AG09309 (cell line): ENCODE data around the gene SULT1A1.
"Not testable (repeated sequence)": the region's sequence is repeated elsewhere in the genome, so short reads cannot be mapped to it uniquely, and the experiment has no call there.

Experiments used
- DNase-seq: peaks from one replicate; pipeline ENCODE4 v3.0.0-alpha.2; 2010; ENCODE audit warnings: low read depth
- H3K4me3 ChIP-seq: 2 replicates; pipeline ENCODE4 v1.5.1; 2011; ENCODE audit warnings: mild to moderate bottlenecking, low read depth, low read length, moderate library complexity; ENCODE audit not compliant: control insufficient read depth
- TF ChIP-seq, protein P1 (sequence below): IDR thresholded peaks from 2 replicates; pipeline ENCODE4 v1.5.1; 2011; ENCODE audit warnings: mild to moderate bottlenecking, low read depth, low read length, inconsistent platforms; ENCODE audit not compliant: insufficient read depth, control insufficient read depth; ENCODE audit errors: missing control alignments

Gene SULT1A1

DNA sequence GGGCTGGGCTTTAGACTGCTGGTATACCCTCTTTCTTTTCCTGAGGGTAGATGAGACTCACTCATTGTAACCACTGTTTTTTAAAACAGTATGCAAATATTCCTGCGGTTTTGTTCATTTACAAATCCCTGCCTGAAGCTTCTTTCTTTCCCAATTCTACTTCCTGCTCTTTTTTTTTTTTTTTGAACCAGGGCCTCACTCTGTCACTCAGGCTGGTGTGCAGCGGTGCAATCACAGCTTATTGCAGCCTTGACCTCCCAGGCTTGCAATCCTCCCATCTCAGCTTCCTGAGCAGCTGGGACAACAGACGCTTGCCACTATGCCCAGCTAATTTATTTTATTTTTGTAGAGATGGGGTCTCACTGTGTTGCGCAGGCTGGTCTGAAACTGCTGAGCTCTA, 8.0 kb upstream of the SULT1A1 start:
- H3K4me3 ChIP-seq: no peak overlapping the region
- no peak for DNase-seq
- TF ChIP-seq, protein P1, sequence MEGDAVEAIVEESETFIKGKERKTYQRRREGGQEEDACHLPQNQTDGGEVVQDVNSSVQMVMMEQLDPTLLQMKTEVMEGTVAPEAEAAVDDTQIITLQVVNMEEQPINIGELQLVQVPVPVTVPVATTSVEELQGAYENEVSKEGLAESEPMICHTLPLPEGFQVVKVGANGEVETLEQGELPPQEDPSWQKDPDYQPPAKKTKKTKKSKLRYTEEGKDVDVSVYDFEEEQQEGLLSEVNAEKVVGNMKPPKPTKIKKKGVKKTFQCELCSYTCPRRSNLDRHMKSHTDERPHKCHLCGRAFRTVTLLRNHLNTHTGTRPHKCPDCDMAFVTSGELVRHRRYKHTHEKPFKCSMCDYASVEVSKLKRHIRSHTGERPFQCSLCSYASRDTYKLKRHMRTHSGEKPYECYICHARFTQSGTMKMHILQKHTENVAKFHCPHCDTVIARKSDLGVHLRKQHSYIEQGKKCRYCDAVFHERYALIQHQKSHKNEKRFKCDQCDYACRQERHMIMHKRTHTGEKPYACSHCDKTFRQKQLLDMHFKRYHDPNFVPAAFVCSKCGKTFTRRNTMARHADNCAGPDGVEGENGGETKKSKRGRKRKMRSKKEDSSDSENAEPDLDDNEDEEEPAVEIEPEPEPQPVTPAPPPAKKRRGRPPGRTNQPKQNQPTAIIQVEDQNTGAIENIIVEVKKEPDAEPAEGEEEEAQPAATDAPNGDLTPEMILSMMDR: no peak

DNA sequence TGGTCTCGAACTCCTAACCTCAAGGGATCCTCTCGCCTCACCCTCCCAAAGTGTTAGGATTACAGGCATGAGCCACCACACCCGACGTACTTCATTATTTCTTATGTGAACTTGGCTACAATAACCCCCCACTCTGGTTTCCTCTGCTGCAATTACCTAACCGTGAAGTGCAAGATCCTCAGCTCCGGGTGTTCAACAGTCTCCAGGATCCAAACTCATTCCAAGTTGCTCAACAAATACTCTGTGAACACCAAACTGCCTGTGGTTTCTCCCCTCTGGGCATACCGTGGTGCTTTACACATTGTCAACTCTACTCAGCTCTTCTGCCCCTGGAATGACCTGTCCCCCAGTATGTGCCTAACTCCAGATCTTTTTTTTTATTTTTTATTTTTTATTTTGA, 6.8 kb upstream of the SULT1A1 start:
- no peak overlapping the region for H3K4me3 ChIP-seq
- DNase-seq: no peak
- TF ChIP-seq, protein P1: no peak

DNA sequence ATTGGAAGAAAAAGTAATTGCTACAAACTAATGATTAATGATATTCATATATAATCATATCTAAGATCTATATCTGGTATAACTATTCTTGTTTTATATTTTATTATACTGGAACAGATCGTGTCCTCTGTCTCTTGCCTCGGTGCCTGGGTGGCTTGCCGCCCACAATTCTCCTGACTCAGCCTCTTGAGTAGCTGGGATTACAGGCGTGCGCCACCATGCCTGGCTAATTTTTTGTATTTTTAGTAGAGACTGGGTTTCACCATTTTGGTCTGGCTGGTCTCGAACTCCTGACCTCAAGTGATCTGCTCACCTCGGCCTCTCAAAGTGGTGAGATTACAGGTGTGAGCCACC, 6.4 kb upstream of the SULT1A1 start:
- not testable (repeated sequence) for DNase-seq, H3K4me3 ChIP-seq

DNA sequence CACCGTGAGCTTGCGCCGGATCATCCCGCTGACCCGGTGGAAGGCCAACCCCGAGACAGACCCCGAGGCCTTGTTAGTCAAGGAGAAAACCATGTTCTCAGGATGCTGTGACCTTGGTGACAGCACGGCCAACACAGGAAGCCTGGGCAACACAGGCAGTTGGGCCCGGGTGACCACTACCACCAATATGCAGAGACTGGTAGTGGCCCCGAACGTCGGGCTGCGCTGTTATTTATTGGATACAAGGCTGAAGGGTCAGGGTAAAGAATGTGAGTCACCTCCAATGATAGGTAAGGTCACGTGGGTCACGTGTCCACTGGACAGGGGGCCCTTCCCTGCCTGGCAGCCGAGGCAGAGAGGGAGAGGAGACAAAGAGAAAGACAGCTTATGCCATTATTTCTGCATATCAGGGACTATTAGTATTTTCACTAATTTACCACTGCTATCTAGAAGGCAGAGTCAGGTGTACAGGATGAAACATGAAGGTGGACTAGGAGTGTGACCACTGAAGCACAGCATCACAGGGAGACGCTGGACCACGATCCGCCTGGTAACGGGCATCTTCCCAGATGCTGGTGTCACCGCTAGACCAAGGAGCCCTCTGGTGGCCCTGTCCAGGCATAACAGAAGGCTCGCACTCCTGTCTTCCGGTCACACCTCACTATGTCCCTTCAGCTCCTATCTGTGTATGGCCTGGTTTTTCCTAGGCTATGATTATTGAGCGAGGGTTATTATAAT, 5.8 kb upstream of the SULT1A1 start:
- DNase-seq, H3K4me3 ChIP-seq: not testable (repeated sequence)
- TF ChIP-seq, protein P1: peak; percentile 60

DNA sequence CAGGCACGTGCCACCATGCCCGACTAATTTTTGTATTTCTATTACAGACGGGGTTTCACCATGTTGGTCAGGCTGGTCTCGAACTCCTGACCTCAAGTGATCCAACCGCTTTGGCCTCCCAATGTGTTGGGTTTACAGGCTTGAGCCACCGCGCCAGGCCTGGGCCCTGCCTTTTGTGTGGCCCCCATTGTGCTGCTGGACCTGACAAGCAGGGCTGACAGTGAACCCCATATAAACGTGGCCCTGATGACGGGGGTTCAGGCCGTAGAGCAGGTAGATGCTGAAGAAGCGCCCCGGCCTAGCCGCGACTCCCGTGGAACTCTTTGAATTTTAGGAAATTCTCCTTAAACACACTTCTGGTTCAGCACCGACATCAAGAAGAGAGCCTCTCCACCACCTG, 4.7 kb upstream of the SULT1A1 start:
- not testable (repeated sequence) for H3K4me3 ChIP-seq, DNase-seq

DNA sequence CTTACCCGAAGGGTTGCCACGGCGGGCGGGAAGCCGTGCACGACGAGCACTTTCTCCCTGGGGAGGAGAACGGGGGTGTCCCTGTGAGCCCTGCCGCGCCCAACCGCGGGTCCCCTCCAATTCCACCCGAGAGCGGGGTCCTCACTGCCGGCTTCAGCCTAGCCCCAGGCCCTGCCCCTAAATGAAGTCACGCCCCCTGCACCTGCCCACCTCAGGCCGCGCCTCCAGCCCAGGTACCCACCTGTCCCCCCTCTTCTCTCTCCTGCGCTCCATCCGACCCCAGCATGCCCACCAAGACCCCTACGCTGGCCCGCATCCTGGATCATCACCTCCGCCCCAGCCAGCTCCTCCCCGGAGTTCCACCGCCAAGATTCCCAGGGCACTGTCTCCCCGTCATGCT, 4.1 kb upstream of the SULT1A1 start:
- DNase-seq, H3K4me3 ChIP-seq: not testable (repeated sequence)

DNA sequence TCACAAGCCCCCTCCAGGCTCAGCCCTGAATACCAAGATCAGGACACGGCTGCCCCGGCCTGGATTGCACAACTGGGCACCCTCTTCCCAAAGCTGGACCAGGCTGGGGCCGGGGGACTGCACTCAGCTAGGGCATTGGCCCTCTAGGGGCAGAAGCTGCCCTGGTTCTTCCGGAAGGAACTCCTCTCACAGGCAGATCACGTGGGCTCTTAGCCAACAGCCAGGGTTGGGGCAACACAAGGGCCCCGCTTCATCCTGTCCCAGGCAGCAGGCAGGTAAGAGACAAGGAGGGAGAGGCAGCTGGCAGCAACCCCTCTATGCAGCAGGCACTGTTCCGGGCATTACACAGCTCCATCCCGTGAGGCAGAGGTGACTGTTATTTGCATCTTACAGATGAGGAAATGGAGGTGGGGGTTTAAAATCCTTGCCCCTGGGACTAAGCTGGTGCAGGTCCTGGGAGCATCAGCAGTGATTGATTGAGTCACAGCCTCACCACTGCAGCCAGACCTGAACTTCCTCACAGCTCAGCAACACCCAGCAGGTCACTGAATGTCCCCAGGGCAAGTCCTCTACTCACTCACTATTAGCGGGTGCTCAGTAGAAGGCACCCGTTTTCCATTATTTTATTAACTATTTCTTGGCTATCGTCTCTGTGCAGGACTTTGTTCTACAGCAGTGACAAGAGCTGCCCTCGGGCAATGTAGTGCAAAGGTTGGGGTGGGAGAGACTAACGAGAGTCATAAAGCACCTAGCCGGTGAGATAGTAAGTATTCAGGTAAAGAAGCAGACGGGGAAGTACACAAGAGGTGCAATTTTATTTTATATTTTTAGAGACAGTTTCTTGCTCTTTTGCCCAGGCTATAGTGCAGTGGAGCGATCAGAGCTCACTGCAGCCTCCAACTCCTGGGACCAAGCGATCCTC, 2.8 kb upstream of the SULT1A1 start:
- DNase-seq, H3K4me3 ChIP-seq: not testable (repeated sequence)

DNA sequence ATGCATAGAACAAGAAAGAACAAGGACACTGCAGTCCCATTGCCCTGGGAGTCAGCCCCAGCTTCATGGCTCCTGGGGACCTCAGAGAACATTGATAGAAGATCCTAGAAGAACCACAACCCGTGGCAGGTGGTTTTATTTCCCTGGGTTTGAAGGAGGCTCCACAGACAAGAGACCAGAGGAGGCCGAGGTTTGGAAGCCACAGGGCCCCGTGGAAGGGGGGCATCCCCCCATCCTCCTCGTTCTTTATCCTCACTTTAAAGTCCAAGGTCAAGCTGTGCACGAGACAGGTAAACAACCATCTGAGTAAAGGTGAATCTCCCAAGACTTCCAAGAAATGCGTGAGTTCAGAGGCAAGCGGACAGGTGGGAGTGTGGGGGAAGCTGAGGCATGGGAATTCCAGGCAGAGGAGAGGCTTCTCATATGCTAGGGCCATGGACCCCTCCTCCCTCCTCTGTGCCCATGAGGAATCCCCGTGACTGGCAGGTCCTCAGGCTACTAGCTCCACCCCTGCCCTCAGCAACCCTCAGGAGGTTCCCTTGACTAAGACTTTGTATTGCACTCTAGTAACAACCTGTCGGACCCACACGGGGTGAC, 849 bp upstream of the SULT1A1 start:
- TF ChIP-seq, protein P1: no peak
- H3K4me3 ChIP-seq: no peak overlapping the region

DNA sequence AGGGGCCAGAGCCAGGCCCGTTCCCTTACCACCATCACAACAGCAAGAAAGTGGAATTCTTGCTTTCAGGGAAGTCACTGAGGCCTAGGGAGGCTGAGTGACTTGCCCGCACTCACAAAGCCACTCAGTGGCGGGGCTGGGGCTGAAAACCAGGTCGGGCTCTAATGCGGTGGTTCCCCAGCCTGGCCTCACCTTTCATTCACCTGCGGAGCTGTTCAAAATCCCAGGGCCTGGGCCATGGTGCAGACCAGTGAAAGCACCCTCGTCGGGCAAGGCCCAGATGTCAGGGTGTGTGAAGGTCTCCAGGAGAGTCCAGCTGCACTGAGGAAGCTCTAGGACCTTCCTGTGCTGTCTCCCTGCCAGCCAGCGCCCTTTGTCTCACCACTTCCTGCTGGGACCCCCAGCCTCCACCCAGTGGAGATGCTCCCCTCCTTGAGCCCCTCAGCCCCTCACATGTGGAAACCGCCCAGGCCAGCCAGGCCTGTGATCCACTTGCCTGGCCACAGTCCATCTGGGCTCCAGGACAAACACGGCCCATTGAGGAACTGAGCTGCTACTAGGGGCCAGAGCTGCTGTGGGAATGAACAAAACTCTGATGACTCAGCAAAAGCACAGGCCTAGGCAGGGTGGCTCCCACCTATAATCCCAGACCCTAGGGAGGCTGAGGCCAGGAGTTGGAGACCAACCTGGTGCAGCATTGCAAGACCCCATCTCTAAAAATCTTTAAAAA, 812 bp downstream of the SULT1A1 start:
- not testable (repeated sequence) for DNase-seq, H3K4me3 ChIP-seq

More for the DNA sequence above, 849 bp upstream of the SULT1A1 start:
- DNase-seq: no peak

DNA sequence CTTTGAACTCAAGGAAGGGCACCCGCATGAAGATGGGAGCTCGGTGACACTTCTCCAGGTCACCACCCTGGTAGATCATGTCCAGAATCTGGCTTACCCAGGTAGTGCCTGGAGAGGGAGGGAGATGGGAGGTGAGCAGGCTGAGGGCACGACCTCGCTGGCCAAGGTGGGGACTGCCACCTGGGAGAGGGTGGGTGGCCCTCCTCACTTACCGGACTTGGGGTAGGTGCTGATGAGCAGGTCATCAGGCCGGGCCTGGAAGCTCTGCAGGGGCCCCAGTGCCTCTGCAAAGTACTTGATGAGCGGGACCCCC, 1.4 kb downstream of the SULT1A1 start:
- not testable (repeated sequence) for H3K4me3 ChIP-seq, DNase-seq

DNA sequence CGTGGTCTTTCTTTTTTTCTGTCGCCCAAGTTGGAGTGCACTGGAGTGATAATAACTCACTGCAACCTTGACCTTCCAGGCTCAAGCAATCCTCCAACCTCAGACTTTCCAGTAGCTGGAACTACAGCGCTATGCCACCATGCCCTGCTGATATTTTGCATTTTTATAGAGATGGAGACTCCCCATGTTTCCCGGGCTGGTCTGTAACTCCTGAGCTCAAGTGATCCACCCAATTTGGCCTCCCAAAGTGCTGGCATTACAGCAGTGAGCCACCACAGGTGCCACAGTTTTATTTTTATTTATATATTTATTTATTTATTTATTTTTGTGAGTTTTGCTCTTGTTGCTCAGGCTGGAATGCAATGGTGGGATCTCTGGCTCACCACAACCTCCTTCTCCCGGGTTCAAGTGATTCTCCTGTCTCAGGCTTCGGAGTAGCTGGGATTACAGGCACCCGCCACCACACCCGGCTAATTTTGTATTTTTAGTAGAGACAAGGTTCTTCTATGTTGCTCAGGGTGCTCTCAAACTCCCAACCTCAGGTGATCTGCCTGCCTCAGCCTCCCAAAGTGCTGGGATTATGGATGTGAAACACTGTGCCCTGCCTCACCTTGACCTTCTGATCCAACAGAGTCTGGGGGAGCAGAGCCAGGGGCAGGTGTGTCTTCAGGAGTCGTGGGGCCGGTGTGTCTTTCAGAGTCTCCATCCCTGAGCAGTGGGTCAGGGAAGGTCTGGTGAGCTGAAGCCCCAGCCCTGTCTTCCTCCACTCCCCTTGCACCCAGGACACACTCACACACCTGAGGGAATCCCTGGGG, 2.0 kb downstream of the SULT1A1 start:
- H3K4me3 ChIP-seq, DNase-seq: not testable (repeated sequence)
